ENCODE results near the gene KCTD15.
"Not testable (repeated sequence)": the region's sequence is repeated elsewhere in the genome, so short reads cannot be mapped to it uniquely, and the experiment has no call there.

DNA sequence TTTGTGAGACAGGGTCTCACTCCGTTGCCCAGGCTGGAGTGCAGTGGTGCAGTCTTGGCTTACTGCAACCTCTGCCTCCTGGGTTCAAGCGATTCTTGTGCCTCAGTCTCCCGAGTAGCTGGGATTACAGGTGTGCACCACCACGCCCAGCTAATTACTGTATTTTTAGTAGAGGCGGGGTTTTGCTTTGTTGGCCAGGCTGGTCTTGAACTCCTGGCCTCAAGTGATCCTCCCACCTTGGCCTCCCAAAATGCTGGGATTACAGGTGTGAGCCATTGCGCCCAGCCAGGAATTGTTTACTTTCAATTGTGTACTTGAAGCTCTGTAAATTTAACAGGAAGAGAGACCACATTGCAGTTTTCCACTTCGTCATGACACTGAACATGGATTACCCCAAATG, 22.4 kb downstream of the KCTD15 start:
- TF ChIP-seq, protein P1, sequence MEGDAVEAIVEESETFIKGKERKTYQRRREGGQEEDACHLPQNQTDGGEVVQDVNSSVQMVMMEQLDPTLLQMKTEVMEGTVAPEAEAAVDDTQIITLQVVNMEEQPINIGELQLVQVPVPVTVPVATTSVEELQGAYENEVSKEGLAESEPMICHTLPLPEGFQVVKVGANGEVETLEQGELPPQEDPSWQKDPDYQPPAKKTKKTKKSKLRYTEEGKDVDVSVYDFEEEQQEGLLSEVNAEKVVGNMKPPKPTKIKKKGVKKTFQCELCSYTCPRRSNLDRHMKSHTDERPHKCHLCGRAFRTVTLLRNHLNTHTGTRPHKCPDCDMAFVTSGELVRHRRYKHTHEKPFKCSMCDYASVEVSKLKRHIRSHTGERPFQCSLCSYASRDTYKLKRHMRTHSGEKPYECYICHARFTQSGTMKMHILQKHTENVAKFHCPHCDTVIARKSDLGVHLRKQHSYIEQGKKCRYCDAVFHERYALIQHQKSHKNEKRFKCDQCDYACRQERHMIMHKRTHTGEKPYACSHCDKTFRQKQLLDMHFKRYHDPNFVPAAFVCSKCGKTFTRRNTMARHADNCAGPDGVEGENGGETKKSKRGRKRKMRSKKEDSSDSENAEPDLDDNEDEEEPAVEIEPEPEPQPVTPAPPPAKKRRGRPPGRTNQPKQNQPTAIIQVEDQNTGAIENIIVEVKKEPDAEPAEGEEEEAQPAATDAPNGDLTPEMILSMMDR (IDR thresholded peaks at IDR 0.05; ENCODE audit: insufficient read depth, low read length, poor library complexity, severe bottlenecking): not testable (repeated sequence)
- not testable (repeated sequence) for TF ChIP-seq EZH2phosphoT487 (conservative IDR thresholded peaks at IDR 0.05; ENCODE audit: low read length)
